Activated B cell treated with CpG ODN at 0.5 μM for 24 hours (primary cell): ENCODE data around the gene TMEM123. TPM values are rescaled to one million over a fixed set of nuclear protein-coding genes. Genes with fewer than 3 reads are reported as not detected.

Experiments
- ATAC-seq: fragments of 200-7000 bp; cut with Tn5 transposase; one replicate; pipeline ENCODE4 v1.10.0; 2021; ENCODE audit warnings: low read depth, mild to moderate bottlenecking, moderate library complexity
- CTCF ChIA-PET: fragments of 350-600 bp; sonication (Branson Sonifier 250); formaldehyde crosslinking; loops from one replicate; lab custom pipeline; 2021; ENCODE audit warnings: antibody characterized with exemption; lab: Charles Lee
- POLR2A ChIA-PET: fragments of 350-600 bp; sonication (Branson Sonifier 250); formaldehyde crosslinking; loops from one replicate; lab custom pipeline; 2021; ENCODE audit warnings: antibody characterized with exemption; lab: Charles Lee
- DNase-seq: peaks from one replicate; pipeline ENCODE4 v3.0.0; 2022
- H3K27ac Mint-ChIP-seq: one replicate; pipeline ENCODE4 v1.8.0; 2020; ENCODE audit warnings: mixed read lengths
- H3K27me3 Mint-ChIP-seq: one replicate; pipeline ENCODE4 v1.8.0; 2021; ENCODE audit warnings: mixed read lengths
- H3K36me3 Mint-ChIP-seq: one replicate; pipeline ENCODE4 v1.8.0; 2021; ENCODE audit warnings: low read depth, mixed read lengths
- H3K4me1 Mint-ChIP-seq: one replicate; pipeline ENCODE4 v1.8.0; 2021; ENCODE audit warnings: mixed read lengths
- H3K4me3 Mint-ChIP-seq: one replicate; pipeline ENCODE4 v1.8.0; 2020; ENCODE audit warnings: mild to moderate bottlenecking, mixed read lengths
- H3K9me3 Mint-ChIP-seq: one replicate; pipeline ENCODE4 v1.8.0; 2020; ENCODE audit warnings: mixed read lengths
- intact Hi-C: fragments of 100-400 bp; cut with micrococcal nuclease; formaldehyde crosslinking; loops from one replicate; pipeline ENCODE4 v1.15.1; 2024
- total RNA-seq: library from RNA; stranded (reverse); gene quantifications from 2 replicates; pipeline ENCODE4 v1.2.3, GENCODE V29; 2022
- TF ChIP-seq, protein P1 (sequence below): fragments of 200-600 bp; IDR thresholded peaks from one replicate; pipeline ENCODE4 v1.8.0; 2022; ENCODE audit warnings: antibody characterized with exemption, mild to moderate bottlenecking

The TMEM123 gene
- total RNA-seq, 1 donor from 2014 or later = 191 TPM

- ATAC-seq = no peak
- TF ChIP-seq, protein P1, sequence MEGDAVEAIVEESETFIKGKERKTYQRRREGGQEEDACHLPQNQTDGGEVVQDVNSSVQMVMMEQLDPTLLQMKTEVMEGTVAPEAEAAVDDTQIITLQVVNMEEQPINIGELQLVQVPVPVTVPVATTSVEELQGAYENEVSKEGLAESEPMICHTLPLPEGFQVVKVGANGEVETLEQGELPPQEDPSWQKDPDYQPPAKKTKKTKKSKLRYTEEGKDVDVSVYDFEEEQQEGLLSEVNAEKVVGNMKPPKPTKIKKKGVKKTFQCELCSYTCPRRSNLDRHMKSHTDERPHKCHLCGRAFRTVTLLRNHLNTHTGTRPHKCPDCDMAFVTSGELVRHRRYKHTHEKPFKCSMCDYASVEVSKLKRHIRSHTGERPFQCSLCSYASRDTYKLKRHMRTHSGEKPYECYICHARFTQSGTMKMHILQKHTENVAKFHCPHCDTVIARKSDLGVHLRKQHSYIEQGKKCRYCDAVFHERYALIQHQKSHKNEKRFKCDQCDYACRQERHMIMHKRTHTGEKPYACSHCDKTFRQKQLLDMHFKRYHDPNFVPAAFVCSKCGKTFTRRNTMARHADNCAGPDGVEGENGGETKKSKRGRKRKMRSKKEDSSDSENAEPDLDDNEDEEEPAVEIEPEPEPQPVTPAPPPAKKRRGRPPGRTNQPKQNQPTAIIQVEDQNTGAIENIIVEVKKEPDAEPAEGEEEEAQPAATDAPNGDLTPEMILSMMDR = no peak
- no peak for DNase-seq
- Mint-ChIP-seq H3K4me3 (peak overlapping the region; percentile 98), H3K27ac (peak overlapping the region; percentile 99), H3K27me3 (no peaks in the 10 kb centered on the region), H3K9me3 (no peaks in the 10 kb centered on the region), H3K4me1 (peaks cover 58% of the 10 kb centered on the region), H3K36me3 (peaks cover 32% of the 10 kb centered on the region)
- intact Hi-C loops = loop anchor here (1.0 to 10.0 kb wide), 3 partner anchors 12 to 538 kb away; partner anchors contain the start of genes ANGPTL5, BIRC2 and CEP126
- ChIA-PET CTCF (interaction anchor here (2.4 kb wide), 1 partner anchor 63 kb away, joined by 16 read pairs; no protein-coding TSS in a partner anchor), POLR2A (interaction anchor here (0.7 to 4.3 kb wide), 9 partner anchors 14 to 538 kb away, joined by 3 to 63 read pairs (median 5); partner anchors contain the start of genes BIRC2 and CEP126)
Observed at GRCh38 chr11:102453302-102453695, 734 bp upstream of the TMEM123 start.

- Mint-ChIP-seq H3K27ac (peak overlapping the region; percentile 99), H3K4me1 (peaks cover 69% of the 10 kb centered on the region), H3K36me3 (peaks cover 46% of the 10 kb centered on the region), H3K9me3 (no peaks in the 10 kb centered on the region), H3K27me3 (no peaks in the 10 kb centered on the region), H3K4me3 (peak overlapping the region; percentile 98)
- DNase-seq = peak; percentile 61
- ChIA-PET POLR2A (interaction anchor here (0.6 to 4.3 kb wide), 22 partner anchors 8 to 537 kb away, joined by 3 to 63 read pairs (median 4); partner anchors contain the start of genes BIRC2 and CEP126), CTCF (interaction anchor here (0.7 to 2.4 kb wide), 8 partner anchors 24 to 161 kb away, joined by 3 to 16 read pairs (median 5); partner anchors contain the start of gene BIRC2)
- TF ChIP-seq, protein P1 = no peak
- ATAC-seq = peak; percentile 57
- intact Hi-C loops = loop anchor here (1.0 to 10.0 kb wide), 9 partner anchors 22 to 537 kb away; partner anchors contain the start of genes ANGPTL5, BIRC3 and CEP126
Observed at GRCh38 chr11:102451681-102452460, 694 bp downstream of the TMEM123 start.

- Mint-ChIP-seq H3K4me3 (peak overlapping the region; percentile 98), H3K36me3 (peaks cover 54% of the 10 kb centered on the region), H3K27ac (peak overlapping the region; percentile 99), H3K4me1 (peaks cover 77% of the 10 kb centered on the region), H3K27me3 (no peaks in the 10 kb centered on the region), H3K9me3 (no peaks in the 10 kb centered on the region)
- TF ChIP-seq, protein P1 = no peak
- ATAC-seq (no peak), DNase-seq (no peak)
- intact Hi-C loops = loop anchor here (1.0 to 10.0 kb wide), 4 partner anchors 21 to 536 kb away; partner anchors contain the start of genes ANGPTL5 and CEP126
- ChIA-PET CTCF (interaction anchor here (0.7 to 2.4 kb wide), 8 partner anchors 25 to 162 kb away, joined by 3 to 16 read pairs (median 5); partner anchors contain the start of gene BIRC2), POLR2A (interaction anchor here (0.5 to 4.3 kb wide), 22 partner anchors 20 to 160 kb away, joined by 3 to 63 read pairs (median 4); partner anchors contain the start of gene BIRC2)
Observed at GRCh38 chr11:102451041-102451680, 1.4 kb downstream of the TMEM123 start.

DNA sequence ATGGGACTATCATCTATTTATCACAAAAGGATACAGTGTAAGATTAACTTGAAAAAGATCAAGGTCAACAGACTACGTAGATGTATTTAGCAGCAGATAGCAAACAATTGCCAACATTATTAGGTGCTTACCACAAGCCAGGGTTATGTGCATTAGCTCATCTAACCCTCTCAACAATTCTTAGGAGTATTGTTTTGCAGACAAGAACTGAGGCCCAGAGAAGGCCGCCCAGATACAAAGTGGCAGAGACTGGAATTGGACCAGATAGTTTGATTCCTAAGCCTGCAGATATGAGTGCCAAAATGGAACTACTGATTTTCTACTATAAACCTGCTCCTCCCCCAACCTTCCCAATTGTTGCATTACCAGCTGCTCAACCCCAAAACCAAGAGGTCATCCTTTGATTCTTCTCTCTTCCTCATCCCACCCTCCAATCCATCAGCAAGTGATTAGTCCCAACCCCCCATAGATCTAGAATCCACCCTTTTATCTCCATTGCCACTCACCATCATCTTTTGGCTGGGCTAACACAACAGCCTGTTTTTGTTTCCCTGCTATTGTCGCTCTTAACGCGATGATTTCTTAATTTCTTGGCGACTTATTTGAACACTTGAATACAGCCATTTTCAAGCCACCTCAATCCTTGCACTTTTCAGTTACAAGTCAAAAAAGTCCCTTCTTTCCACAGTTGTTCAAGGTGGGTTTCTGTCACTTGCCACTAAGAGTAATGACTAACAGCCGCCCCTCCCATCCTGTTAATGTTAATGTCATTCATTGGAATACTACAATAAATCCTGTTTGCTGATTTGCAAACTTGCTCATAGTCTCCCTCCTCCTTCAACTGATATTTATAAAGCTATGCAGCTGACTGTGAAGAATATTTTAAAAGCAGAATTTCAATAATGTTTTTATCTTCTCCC lies 2.7 kb downstream of the TMEM123 start:
- intact Hi-C loops = loop anchor here (2.0 to 10.0 kb wide), 3 partner anchors 59 to 535 kb away; partner anchors contain the start of genes ANGPTL5 and CEP126
- Mint-ChIP-seq H3K27me3 (no peaks in the 10 kb centered on the region), H3K4me1 (peaks cover 75% of the 10 kb centered on the region), H3K36me3 (peaks cover 66% of the 10 kb centered on the region), H3K27ac (peak overlapping the region; percentile 36), H3K4me3 (peak overlapping the region; percentile 98), H3K9me3 (no peaks in the 10 kb centered on the region)
- ATAC-seq (no peak), DNase-seq (no peak)
- POLR2A ChIA-PET = interaction anchor here (0.8 to 1.2 kb wide), 4 partner anchors 26 to 156 kb away, joined by 3 to 4 read pairs (median 3); no protein-coding TSS in a partner anchor
- TF ChIP-seq, protein P1 = no peak
- CTCF ChIA-PET = interaction anchor here (0.6 to 1.2 kb wide), 4 partner anchors 46 to 163 kb away, joined by 3 read pairs; no protein-coding TSS in a partner anchor
